ENCODE data around the gene DGCR2.
"Not testable (repeated sequence)": the region's sequence is repeated elsewhere in the genome, so short reads cannot be mapped to it uniquely, and the experiment has no call there.

DGCR2 gene

GRCh38 chr22:19079691-19080090 is 42.5 kb downstream of the DGCR2 start:
- no peak for DNase-seq

- DNase-seq: no peak
Measured at GRCh38 chr22:19075404-19075803, 46.8 kb downstream of the DGCR2 start.

- not testable (repeated sequence) for DNase-seq
Measured at GRCh38 chr22:19072853-19073252, 49.4 kb downstream of the DGCR2 start.

- DNase-seq: no peak
Measured at GRCh38 chr22:19070397-19071169, 51.6 kb downstream of the DGCR2 start.

- no peak for DNase-seq
Measured at GRCh38 chr22:19069451-19069850, 52.8 kb downstream of the DGCR2 start.

GRCh38 chr22:19068784-19069271 is 53.4 kb downstream of the DGCR2 start:
- no peak for DNase-seq

- DNase-seq: no peak
Measured at GRCh38 chr22:19067696-19068348, 54.4 kb downstream of the DGCR2 start.

- peak; percentile 49 for DNase-seq
Measured at GRCh38 chr22:19066531-19067271, 55.5 kb downstream of the DGCR2 start.

- no peak for DNase-seq
Measured at GRCh38 chr22:19065929-19066328, 56.3 kb downstream of the DGCR2 start.

- DNase-seq: no peak
Measured at GRCh38 chr22:19065298-19065859, 56.8 kb downstream of the DGCR2 start.

GRCh38 chr22:19064354-19065054 is 57.7 kb downstream of the DGCR2 start:
- DNase-seq: no peak

GRCh38 chr22:19063581-19064353 is 58.4 kb downstream of the DGCR2 start:
- no peak for DNase-seq

- DNase-seq: no peak
Measured at GRCh38 chr22:19062943-19063308, 59.3 kb downstream of the DGCR2 start.

- no peak for DNase-seq
Measured at GRCh38 chr22:19062139-19062942, 59.9 kb downstream of the DGCR2 start.

GRCh38 chr22:19061471-19062138 is 60.6 kb downstream of the DGCR2 start:
- no peak for DNase-seq

GRCh38 chr22:19060356-19061009 is 61.7 kb downstream of the DGCR2 start:
- DNase-seq: no peak

- no peak for DNase-seq
Measured at GRCh38 chr22:19059481-19060278, 62.5 kb downstream of the DGCR2 start.

GRCh38 chr22:19058713-19059451 is 63.3 kb downstream of the DGCR2 start:
- no peak for DNase-seq
